ENCODE results near the gene EIF4E.
"Not testable (repeated sequence)": the region's sequence is repeated elsewhere in the genome, so short reads cannot be mapped to it uniquely, and the experiment has no call there.

DNA sequence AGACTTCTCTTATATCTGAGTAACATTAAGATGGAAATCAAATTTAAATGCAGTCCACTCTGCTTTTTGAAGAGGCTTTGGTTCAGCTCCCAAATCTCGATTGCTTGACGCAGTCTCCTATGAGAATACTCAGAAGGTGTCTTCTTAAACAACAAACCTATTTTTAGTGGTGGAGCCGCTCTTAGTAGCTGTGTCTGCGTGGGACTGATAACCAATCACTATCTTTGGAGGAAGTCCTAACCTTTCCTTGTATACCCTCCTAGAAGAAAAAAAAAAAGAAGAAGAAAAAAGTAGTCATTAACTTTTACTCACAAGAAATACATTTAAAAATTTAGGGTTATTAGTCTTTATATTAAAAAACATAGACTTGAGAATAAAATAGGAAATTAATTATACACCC lies 48.0 kb downstream of the EIF4E start:
- TF ChIP-seq, protein P1, sequence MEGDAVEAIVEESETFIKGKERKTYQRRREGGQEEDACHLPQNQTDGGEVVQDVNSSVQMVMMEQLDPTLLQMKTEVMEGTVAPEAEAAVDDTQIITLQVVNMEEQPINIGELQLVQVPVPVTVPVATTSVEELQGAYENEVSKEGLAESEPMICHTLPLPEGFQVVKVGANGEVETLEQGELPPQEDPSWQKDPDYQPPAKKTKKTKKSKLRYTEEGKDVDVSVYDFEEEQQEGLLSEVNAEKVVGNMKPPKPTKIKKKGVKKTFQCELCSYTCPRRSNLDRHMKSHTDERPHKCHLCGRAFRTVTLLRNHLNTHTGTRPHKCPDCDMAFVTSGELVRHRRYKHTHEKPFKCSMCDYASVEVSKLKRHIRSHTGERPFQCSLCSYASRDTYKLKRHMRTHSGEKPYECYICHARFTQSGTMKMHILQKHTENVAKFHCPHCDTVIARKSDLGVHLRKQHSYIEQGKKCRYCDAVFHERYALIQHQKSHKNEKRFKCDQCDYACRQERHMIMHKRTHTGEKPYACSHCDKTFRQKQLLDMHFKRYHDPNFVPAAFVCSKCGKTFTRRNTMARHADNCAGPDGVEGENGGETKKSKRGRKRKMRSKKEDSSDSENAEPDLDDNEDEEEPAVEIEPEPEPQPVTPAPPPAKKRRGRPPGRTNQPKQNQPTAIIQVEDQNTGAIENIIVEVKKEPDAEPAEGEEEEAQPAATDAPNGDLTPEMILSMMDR (IDR thresholded peaks at IDR 0.05 in 4 of 5, conservative IDR thresholded peaks at IDR 0.05 in 1 of 5) = not testable (repeated sequence)
- TF ChIP-seq POLR2A (IDR thresholded peaks at IDR 0.05) = not testable (repeated sequence)

Measured in gastrocnemius medialis (tissue), 4 donors.